MCF 10A (cell line): Measurements from ENCODE around the gene PKN2. TPM values are rescaled to one million over a fixed set of nuclear protein-coding genes. Genes with fewer than 3 reads are reported as not detected.

Source experiments
- BruUV-seq: library from RNA; stranded (reverse); fragments of 400-500 nt; replicated peaks from 2 replicates; lab custom pipeline; 2021; lab: Mats Ljungman, UMichigan
- CTCF ChIA-PET: fragments of 300-600 bp; sonication (Branson Sonifier 250); formaldehyde crosslinking; extraction: SDS; loops from one replicate; lab custom pipeline; 2021; ENCODE audit warnings: antibody characterized with exemption, inconsistent platforms; lab: Yijun Ruan, JAX
- POLR2A ChIA-PET: fragments of 300-600, 350-650 bp; sonication (Branson Sonifier 250); formaldehyde crosslinking; extraction: SDS; loops from one replicate; lab custom pipeline; 2020; ENCODE audit warnings: antibody characterized with exemption, inconsistent platforms; lab: Yijun Ruan, JAX
- DNase-seq: peaks from one replicate; pipeline ENCODE4 v3.0.0-alpha.2; 2018; ENCODE audit not compliant: unreplicated experiment
- H3K27ac Mint-ChIP-seq: one replicate; pipeline ENCODE4 v1.8.0; 2022; ENCODE audit warnings: mild to moderate bottlenecking, low read depth, mixed read lengths; ENCODE audit not compliant: unreplicated experiment
- H3K27me3 Mint-ChIP-seq: one replicate; pipeline ENCODE4 v1.8.0; 2022; ENCODE audit warnings: mixed read lengths; ENCODE audit not compliant: insufficient read depth, unreplicated experiment
- H3K36me3 Mint-ChIP-seq: one replicate; pipeline ENCODE4 v1.8.0; 2022; ENCODE audit warnings: mild to moderate bottlenecking, moderate library complexity, mixed read lengths; ENCODE audit not compliant: insufficient read depth, unreplicated experiment
- H3K4me1 Mint-ChIP-seq: one replicate; pipeline ENCODE4 v1.8.0; 2022; ENCODE audit warnings: mixed read lengths; ENCODE audit not compliant: insufficient read depth, unreplicated experiment
- H3K4me3 Mint-ChIP-seq: one replicate; pipeline ENCODE4 v1.8.0; 2022; ENCODE audit warnings: mild to moderate bottlenecking, moderate library complexity, mixed read lengths; ENCODE audit not compliant: unreplicated experiment
- H3K9me3 Mint-ChIP-seq: one replicate; pipeline ENCODE4 v1.8.0; 2022; ENCODE audit warnings: mixed read lengths; ENCODE audit not compliant: unreplicated experiment
- intact Hi-C: fragments of 100-400 bp; cut with micrococcal nuclease; formaldehyde crosslinking; loops from 2 replicates; pipeline ENCODE4 v1.14.1; 2022
- total RNA-seq: library from RNA; stranded (reverse); gene quantifications from 2 replicates; pipeline ENCODE4 v1.2.3, GENCODE V29; 2022
- TF ChIP-seq, protein P1 (sequence below): fragments of 200-600 bp; IDR thresholded peaks from one replicate; pipeline ENCODE4 v1.8.0; 2022; ENCODE audit warnings: antibody characterized with exemption, mild to moderate bottlenecking; ENCODE audit not compliant: unreplicated experiment

PKN2 gene
- total RNA-seq, 1 experiment from 2014 or later = 40.2 TPM

DNA sequence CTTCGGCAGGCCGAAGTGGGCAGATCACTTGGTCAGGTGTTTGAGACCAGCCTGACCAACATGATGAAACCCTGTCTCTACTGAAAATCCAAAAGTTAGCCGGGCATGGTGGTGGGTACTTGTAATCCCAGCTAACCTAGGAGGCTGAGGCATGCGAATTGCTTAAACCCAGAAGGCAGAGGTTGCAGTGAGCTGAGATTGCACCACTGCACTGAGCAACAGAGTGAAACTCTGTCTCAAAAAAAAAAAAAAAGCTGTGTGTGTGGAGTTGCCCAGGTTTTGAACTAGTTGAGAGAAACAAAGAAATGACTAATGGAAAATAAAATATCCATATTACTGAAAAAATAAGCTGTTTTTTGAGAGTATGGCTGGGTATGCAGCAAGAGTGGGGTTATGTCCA, 107.1 kb downstream of the PKN2 start:
- no peaks in the 10 kb centered on the region for H3K4me1 Mint-ChIP-seq
- BruUV-seq = no TSS peak
- H3K36me3 Mint-ChIP-seq = peaks cover 29% of the 10 kb centered on the region
- ChIA-PET POLR2A (interaction anchor here (0.6 kb wide), 1 partner anchor 86 kb away, joined by 3 read pairs; no protein-coding TSS in a partner anchor), CTCF (interaction anchor here (0.7 to 1.5 kb wide), 3 partner anchors 10 to 1327 kb away, joined by 3 to 5 read pairs (median 4); no protein-coding TSS in a partner anchor)
- TF ChIP-seq, protein P1, sequence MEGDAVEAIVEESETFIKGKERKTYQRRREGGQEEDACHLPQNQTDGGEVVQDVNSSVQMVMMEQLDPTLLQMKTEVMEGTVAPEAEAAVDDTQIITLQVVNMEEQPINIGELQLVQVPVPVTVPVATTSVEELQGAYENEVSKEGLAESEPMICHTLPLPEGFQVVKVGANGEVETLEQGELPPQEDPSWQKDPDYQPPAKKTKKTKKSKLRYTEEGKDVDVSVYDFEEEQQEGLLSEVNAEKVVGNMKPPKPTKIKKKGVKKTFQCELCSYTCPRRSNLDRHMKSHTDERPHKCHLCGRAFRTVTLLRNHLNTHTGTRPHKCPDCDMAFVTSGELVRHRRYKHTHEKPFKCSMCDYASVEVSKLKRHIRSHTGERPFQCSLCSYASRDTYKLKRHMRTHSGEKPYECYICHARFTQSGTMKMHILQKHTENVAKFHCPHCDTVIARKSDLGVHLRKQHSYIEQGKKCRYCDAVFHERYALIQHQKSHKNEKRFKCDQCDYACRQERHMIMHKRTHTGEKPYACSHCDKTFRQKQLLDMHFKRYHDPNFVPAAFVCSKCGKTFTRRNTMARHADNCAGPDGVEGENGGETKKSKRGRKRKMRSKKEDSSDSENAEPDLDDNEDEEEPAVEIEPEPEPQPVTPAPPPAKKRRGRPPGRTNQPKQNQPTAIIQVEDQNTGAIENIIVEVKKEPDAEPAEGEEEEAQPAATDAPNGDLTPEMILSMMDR = no peak
- intact Hi-C loops = no loop called here
- no peak for DNase-seq
- H3K27me3 Mint-ChIP-seq = no peaks in the 10 kb centered on the region
- H3K9me3 Mint-ChIP-seq = no peaks in the 10 kb centered on the region
- no peak overlapping the region for H3K4me3 Mint-ChIP-seq
- peak overlapping the region; percentile 36 for H3K27ac Mint-ChIP-seq

GRCh38 chr1:88799491-88799890, 115.4 kb downstream of the PKN2 start:
- Mint-ChIP-seq H3K36me3 (peaks cover 43% of the 10 kb centered on the region), H3K27me3 (no peaks in the 10 kb centered on the region), H3K4me3 (no peak overlapping the region), H3K27ac (peak overlapping the region; percentile 90), H3K9me3 (no peaks in the 10 kb centered on the region), H3K4me1 (peaks cover 12% of the 10 kb centered on the region)
- TF ChIP-seq, protein P1 = no peak
- CTCF ChIA-PET = interaction anchor here (0.7 kb wide), 1 partner anchor 64 kb away, joined by 3 read pairs; no protein-coding TSS in a partner anchor
- no peak for DNase-seq
- BruUV-seq = no TSS peak
- intact Hi-C loops = no loop called here
- POLR2A ChIA-PET = no interaction called here

DNA sequence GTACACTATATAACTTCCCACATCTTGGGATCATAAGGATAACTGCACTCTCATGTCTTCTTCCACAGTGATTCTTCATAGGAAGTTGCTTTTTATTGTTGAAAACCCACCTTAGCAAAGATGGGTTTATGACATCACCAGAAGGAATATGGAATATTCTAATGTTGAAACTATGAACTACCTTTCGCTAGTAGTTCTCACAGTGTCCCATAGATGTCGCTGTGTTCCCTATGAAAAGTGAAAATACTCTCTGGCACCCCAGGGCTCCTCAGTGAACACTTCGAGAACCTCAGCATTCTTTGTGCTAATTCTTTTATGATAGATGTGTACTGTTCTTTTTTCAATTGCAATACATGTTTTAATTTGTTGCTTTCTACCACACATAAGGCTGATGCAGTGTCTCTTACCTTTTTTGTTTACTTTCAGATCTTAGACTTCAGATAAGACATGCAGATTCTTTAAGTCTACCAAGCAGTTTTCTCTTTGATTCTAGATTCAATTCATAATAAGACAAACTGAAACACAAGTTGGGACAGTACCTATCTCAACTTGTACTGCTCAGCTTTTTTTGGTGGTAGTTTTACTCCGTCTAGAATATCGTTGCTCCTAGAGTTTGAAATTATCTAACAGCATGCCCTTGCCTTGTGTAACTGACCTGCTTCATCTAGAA, 116.4 kb downstream of the PKN2 start:
- Mint-ChIP-seq H3K36me3 (peaks cover 41% of the 10 kb centered on the region), H3K4me1 (peaks cover 12% of the 10 kb centered on the region), H3K27me3 (no peaks in the 10 kb centered on the region), H3K27ac (peak overlapping the region; percentile 90), H3K9me3 (no peaks in the 10 kb centered on the region), H3K4me3 (no peak overlapping the region)
- POLR2A ChIA-PET = no interaction called here
- DNase-seq = peak; percentile 55
- intact Hi-C loops = no loop called here
- BruUV-seq = no TSS peak
- CTCF ChIA-PET = interaction anchor here (1.1 kb wide), 2 partner anchors 17 to 71 kb away, joined by 3 read pairs; no protein-coding TSS in a partner anchor
- TF ChIP-seq, protein P1 = peak; percentile 40

- POLR2A ChIA-PET = interaction anchor here (0.6 to 1.4 kb wide), 5 partner anchors 13 to 925 kb away, joined by 3 to 7 read pairs (median 4); no protein-coding TSS in a partner anchor
- TF ChIP-seq, protein P1 = no peak
- peaks cover 12% of the 10 kb centered on the region for H3K4me1 Mint-ChIP-seq
- no peak overlapping the region for H3K4me3 Mint-ChIP-seq
- peak overlapping the region; percentile 90 for H3K27ac Mint-ChIP-seq
- CTCF ChIA-PET = interaction anchor here (0.6 to 1.5 kb wide), 4 partner anchors 10 to 69 kb away, joined by 3 to 6 read pairs (median 3); no protein-coding TSS in a partner anchor
- BruUV-seq = no TSS peak
- intact Hi-C loops = no loop called here
- peak; percentile 65 for DNase-seq
- H3K9me3 Mint-ChIP-seq = no peaks in the 10 kb centered on the region
- no peaks in the 10 kb centered on the region for H3K27me3 Mint-ChIP-seq
- peaks cover 48% of the 10 kb centered on the region for H3K36me3 Mint-ChIP-seq
These were observed 117.6 kb downstream of the PKN2 start for GRCh38 chr1:88801575-88802208.
